HEK293 (cell line): Measurements from ENCODE around the gene THRAP3.
"Not testable (repeated sequence)": the region's sequence is repeated elsewhere in the genome, so short reads cannot be mapped to it uniquely, and the experiment has no call there.

ENCODE experiments used
- CTCF ChIA-PET: fragments of 350-600 bp; formaldehyde crosslinking; extraction: SDS; loops from one replicate; lab custom pipeline; 2021; ENCODE audit warnings: antibody characterized with exemption; lab: Yijun Ruan, JAX
- POLR2A ChIA-PET: fragments of 300-600 bp; formaldehyde crosslinking; extraction: SDS; loops from one replicate; lab custom pipeline; 2020; ENCODE audit warnings: antibody characterized with exemption, inconsistent platforms; lab: Yijun Ruan, JAX
- H3K27ac ChIP-seq: fragments of 200-500 bp; sonication (Bioruptor generic); 2 replicates; pipeline ENCODE4 v1.5.1; 2014; ENCODE audit warnings: low read depth, low read length, control low read depth, inconsistent platforms; ENCODE audit errors: extremely low read depth
- H3K36me3 ChIP-seq, 2 experiments: fragments of 200-500 bp in 1 of 2; sonication (Bioruptor generic) in 1 of 2; 1 replicate in 1 of 2; 2 replicates in 1 of 2; pipeline ENCODE4 v1.5.1; 2014 to 2017; ENCODE audit warnings: inconsistent platforms in 2 of 2, low read length in 2 of 2; ENCODE audit not compliant: control insufficient read depth in 2 of 2, insufficient read depth in 1 of 2
- H3K4me1 ChIP-seq: fragments of 200-500 bp; sonication (Bioruptor generic); 2 replicates; pipeline ENCODE4 v1.5.1; 2014; ENCODE audit warnings: mild to moderate bottlenecking, low read length, inconsistent platforms; ENCODE audit not compliant: control insufficient read depth, insufficient read depth
- H3K4me3 ChIP-seq: 2 replicates; pipeline ENCODE4 v1.5.1; 2011; ENCODE audit warnings: low read depth, mild to moderate bottlenecking, control low read depth, low read length, moderate library complexity
- H3K9me3 ChIP-seq: fragments of 200-500 bp; sonication (Bioruptor generic); 2 replicates; pipeline ENCODE4 v1.5.1; 2014; ENCODE audit warnings: low read depth, low read length, inconsistent platforms; ENCODE audit not compliant: control insufficient read depth, insufficient read depth
- GLIS1 ChIP-seq: fragments of 450-650 bp; formaldehyde crosslinking; IDR thresholded peaks from 2 replicates; pipeline ENCODE4 v1.5.1; 2016; ENCODE audit warnings: missing biosample characterization, missing genetic modification characterization
- KLF16 ChIP-seq: fragments of 450-650 bp; formaldehyde crosslinking; IDR thresholded peaks from 2 replicates; pipeline ENCODE4 v1.5.1; 2017; ENCODE audit warnings: missing biosample characterization, missing genetic modification characterization
- PRDM6 ChIP-seq: fragments of 450-650 bp; formaldehyde crosslinking; IDR thresholded peaks from 2 replicates; pipeline ENCODE4 v1.5.1; 2017; ENCODE audit warnings: missing biosample characterization, missing genetic modification characterization
- ZBTB8A ChIP-seq: fragments of 450-650 bp; formaldehyde crosslinking; IDR thresholded peaks from 2 replicates; pipeline ENCODE4 v1.5.1; 2016; ENCODE audit warnings: missing biosample characterization, missing genetic modification characterization
- ZNF2 ChIP-seq: fragments of 450-650 bp; formaldehyde crosslinking; IDR thresholded peaks from 2 replicates; pipeline ENCODE4 v1.5.1; 2016; ENCODE audit warnings: missing biosample characterization, missing genetic modification characterization
- ZNF311 ChIP-seq: fragments of 450-650 bp; formaldehyde crosslinking; IDR thresholded peaks from 2 replicates; pipeline ENCODE4 v1.5.1; 2017; ENCODE audit warnings: missing biosample characterization, missing genetic modification characterization, borderline replicate concordance
- ZNF37A ChIP-seq: fragments of 450-650 bp; IDR thresholded peaks from 2 replicates; pipeline ENCODE4 v1.5.1; 2018; ENCODE audit warnings: missing biosample characterization, missing genetic modification characterization
- ZNF501 ChIP-seq: fragments of 450-650 bp; formaldehyde crosslinking; IDR thresholded peaks from 2 replicates; pipeline ENCODE4 v1.5.1; 2016; ENCODE audit warnings: missing biosample characterization, missing genetic modification characterization
- ZNF529 ChIP-seq: fragments of 450-650 bp; formaldehyde crosslinking; IDR thresholded peaks from 2 replicates; pipeline ENCODE4 v1.5.1; 2017; ENCODE audit warnings: missing genetic modification characterization, missing biosample characterization; ENCODE audit not compliant: insufficient replicate concordance
- ZNF639 ChIP-seq: fragments of 450-650 bp; formaldehyde crosslinking; IDR thresholded peaks from 2 replicates; pipeline ENCODE4 v1.5.1; 2016; ENCODE audit warnings: missing biosample characterization, missing genetic modification characterization
- TF ChIP-seq, protein P1 (sequence below): fragments of 450-650 bp; formaldehyde crosslinking; IDR thresholded peaks from 2 replicates; pipeline ENCODE4 v1.5.1; 2016; ENCODE audit warnings: missing biosample characterization, missing genetic modification characterization
- TF ChIP-seq, protein P2 (sequence below): fragments of 450-650 bp; formaldehyde crosslinking; conservative IDR thresholded peaks from 2 replicates; pipeline ENCODE4 v1.5.1; 2016; ENCODE audit warnings: low read depth, missing biosample characterization, missing genetic modification characterization

THRAP3 gene

GRCh38 chr1:36187800-36188593 lies 36.2 kb upstream of the THRAP3 start (continued):
- TF ChIP-seq, protein P1, sequence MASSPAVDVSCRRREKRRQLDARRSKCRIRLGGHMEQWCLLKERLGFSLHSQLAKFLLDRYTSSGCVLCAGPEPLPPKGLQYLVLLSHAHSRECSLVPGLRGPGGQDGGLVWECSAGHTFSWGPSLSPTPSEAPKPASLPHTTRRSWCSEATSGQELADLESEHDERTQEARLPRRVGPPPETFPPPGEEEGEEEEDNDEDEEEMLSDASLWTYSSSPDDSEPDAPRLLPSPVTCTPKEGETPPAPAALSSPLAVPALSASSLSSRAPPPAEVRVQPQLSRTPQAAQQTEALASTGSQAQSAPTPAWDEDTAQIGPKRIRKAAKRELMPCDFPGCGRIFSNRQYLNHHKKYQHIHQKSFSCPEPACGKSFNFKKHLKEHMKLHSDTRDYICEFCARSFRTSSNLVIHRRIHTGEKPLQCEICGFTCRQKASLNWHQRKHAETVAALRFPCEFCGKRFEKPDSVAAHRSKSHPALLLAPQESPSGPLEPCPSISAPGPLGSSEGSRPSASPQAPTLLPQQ (tag by site-specific recombination), result peak; percentile 97
- no peak for TF ChIP-seq ZNF37A
- TF ChIP-seq, protein P2, sequence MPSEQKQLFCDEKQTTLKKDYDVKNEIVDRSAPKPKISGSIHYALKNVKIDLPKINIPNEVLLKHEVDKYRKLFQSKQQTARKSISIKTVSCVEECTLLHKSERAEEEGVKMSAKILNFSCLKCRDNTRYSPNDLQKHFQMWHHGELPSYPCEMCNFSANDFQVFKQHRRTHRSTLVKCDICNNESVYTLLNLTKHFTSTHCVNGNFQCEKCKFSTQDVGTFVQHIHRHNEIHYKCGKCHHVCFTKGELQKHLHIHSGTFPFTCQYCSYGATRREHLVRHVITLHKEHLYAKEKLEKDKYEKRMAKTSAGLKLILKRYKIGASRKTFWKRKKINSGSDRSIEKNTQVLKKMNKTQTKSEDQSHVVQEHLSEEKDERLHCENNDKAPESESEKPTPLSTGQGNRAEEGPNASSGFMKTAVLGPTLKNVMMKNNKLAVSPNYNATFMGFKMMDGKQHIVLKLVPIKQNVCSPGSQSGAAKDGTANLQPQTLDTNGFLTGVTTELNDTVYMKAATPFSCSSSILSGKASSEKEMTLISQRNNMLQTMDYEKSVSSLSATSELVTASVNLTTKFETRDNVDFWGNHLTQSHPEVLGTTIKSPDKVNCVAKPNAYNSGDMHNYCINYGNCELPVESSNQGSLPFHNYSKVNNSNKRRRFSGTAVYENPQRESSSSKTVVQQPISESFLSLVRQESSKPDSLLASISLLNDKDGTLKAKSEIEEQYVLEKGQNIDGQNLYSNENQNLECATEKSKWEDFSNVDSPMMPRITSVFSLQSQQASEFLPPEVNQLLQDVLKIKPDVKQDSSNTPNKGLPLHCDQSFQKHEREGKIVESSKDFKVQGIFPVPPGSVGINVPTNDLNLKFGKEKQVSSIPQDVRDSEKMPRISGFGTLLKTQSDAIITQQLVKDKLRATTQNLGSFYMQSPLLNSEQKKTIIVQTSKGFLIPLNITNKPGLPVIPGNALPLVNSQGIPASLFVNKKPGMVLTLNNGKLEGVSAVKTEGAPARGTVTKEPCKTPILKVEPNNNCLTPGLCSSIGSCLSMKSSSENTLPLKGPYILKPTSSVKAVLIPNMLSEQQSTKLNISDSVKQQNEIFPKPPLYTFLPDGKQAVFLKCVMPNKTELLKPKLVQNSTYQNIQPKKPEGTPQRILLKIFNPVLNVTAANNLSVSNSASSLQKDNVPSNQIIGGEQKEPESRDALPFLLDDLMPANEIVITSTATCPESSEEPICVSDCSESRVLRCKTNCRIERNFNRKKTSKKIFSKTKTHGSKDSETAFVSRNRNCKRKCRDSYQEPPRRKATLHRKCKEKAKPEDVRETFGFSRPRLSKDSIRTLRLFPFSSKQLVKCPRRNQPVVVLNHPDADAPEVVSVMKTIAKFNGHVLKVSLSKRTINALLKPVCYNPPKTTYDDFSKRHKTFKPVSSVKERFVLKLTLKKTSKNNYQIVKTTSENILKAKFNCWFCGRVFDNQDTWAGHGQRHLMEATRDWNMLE (tag by site-specific recombination), result no peak
- no peak for TF ChIP-seq ZNF639 (tag by site-specific recombination)
- TF ChIP-seq GLIS1 (tag by site-specific recombination), result no peak
- TF ChIP-seq, all 188 proteins: peak for 25

GRCh38 chr1:36196805-36197204 lies 27.4 kb upstream of the THRAP3 start:
- TF ChIP-seq ZBTB8A (tag by site-specific recombination), result peak; percentile 37; the same call in 1 of the 2 replicates
- not testable (repeated sequence) for H3K4me3 ChIP-seq, H3K9me3 ChIP-seq, H3K27ac ChIP-seq, H3K4me1 ChIP-seq, H3K36me3 ChIP-seq
- CTCF ChIA-PET, result interaction anchor here (0.5 to 1.2 kb wide), 3 partner anchors 8 to 321 kb away, joined by 3 to 6 read pairs (median 4); no protein-coding TSS in a partner anchor
- POLR2A ChIA-PET, result interaction anchor here (0.6 to 1.0 kb wide), 3 partner anchors 8 to 21 kb away, joined by 3 to 10 read pairs (median 4); no protein-coding TSS in a partner anchor

DNA sequence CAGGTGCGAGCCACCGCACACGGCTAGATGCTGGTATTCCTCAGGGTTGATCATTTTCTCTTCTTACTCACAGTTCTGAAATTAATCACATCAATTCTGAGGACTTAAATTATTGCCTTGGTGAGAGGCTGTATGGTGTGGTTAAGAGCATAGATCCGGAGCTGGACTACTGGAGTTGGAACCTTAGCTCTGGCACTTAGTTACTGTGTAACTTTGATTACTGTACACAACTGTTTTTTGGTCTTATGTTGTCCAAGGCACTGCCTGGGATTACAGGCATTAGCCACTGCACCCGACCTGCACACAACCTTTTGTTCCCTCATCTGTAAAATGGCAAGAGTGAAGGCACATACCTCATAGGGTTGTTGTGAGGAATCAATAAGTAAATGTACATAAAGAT lies 25.6 kb upstream of the THRAP3 start:
- TF ChIP-seq KLF16 (tag by site-specific recombination) (no peak), ZNF529 (no peak), ZNF2 (tag by site-specific recombination) (no peak), PRDM6 (tag by site-specific recombination) (no peak), ZNF311 (tag by site-specific recombination) (no peak), ZNF501 (tag by site-specific recombination) (no peak)
- Histone ChIP-seq H3K36me3 (no peaks in the 10 kb centered on the region), H3K9me3 (no peaks in the 10 kb centered on the region), H3K4me1 (no peaks in the 10 kb centered on the region), H3K4me3 (no peak overlapping the region), H3K27ac (no peak overlapping the region)
- POLR2A ChIA-PET, result no interaction called here
- CTCF ChIA-PET, result no interaction called here
